WTC11 (cell line): ENCODE data around the gene SYN1. TPM values are rescaled to one million over a fixed set of nuclear protein-coding genes. Genes with fewer than 3 reads are reported as not detected.

ENCODE experiments used
- ATAC-seq: fragments of 200-7000 bp; cut with Tn5 transposase; 2 replicates; pipeline ENCODE4 v1.10.0; 2021; ENCODE audit warnings: mild to moderate bottlenecking, moderate library complexity
- CTCF ChIA-PET: fragments of 300-600 bp; sonication (Branson Sonifier 250); formaldehyde crosslinking; loops from one replicate; lab custom pipeline; 2021; ENCODE audit warnings: antibody characterized with exemption; lab: Charles Lee
- POLR2A ChIA-PET: fragments of 350-600 bp; sonication (Branson Sonifier 250); formaldehyde crosslinking; loops from one replicate; lab custom pipeline; 2021; ENCODE audit warnings: antibody characterized with exemption; lab: Charles Lee
- DNase-seq: peaks from one replicate; pipeline ENCODE4 v3.0.0; 2021; ENCODE audit warnings: low spot score
- H3K27ac Mint-ChIP-seq: 2 replicates; pipeline ENCODE4 v1.8.0; 2021; ENCODE audit warnings: mixed read lengths
- H3K27me3 Mint-ChIP-seq: 2 replicates; pipeline ENCODE4 v1.8.0; 2021; ENCODE audit warnings: low read depth, mild to moderate bottlenecking, moderate library complexity, mixed read lengths
- H3K36me3 Mint-ChIP-seq: 2 replicates; pipeline ENCODE4 v1.8.0; 2021; ENCODE audit warnings: mixed read lengths
- H3K4me1 Mint-ChIP-seq: 2 replicates; pipeline ENCODE4 v1.8.0; 2022; ENCODE audit warnings: mixed read lengths
- H3K4me3 Mint-ChIP-seq: 2 replicates; pipeline ENCODE4 v1.8.0; 2021; ENCODE audit warnings: mild to moderate bottlenecking, moderate library complexity, mixed read lengths
- H3K9me3 Mint-ChIP-seq: 2 replicates; pipeline ENCODE4 v1.8.0; 2021; ENCODE audit warnings: mixed read lengths
- CBFB ChIP-seq: sonication (generic); formaldehyde crosslinking; IDR thresholded peaks from 2 replicates; pipeline ENCODE4 v1.8.1; 2022; ENCODE audit warnings: mild to moderate bottlenecking, low read depth, missing genetic modification reagents
- CREM ChIP-seq: sonication (generic); formaldehyde crosslinking; IDR thresholded peaks from 2 replicates; pipeline ENCODE4 v1.8.1; 2022; ENCODE audit warnings: mild to moderate bottlenecking, missing genetic modification reagents, moderate library complexity
- E2F5 ChIP-seq: sonication (generic); formaldehyde crosslinking; IDR thresholded peaks from 2 replicates; pipeline ENCODE4 v1.8.1; 2022; ENCODE audit warnings: mild to moderate bottlenecking, moderate library complexity, missing genetic modification reagents
- FOXK1 ChIP-seq: sonication (generic); formaldehyde crosslinking; IDR thresholded peaks from 2 replicates; pipeline ENCODE4 v1.8.0; 2022; ENCODE audit warnings: mild to moderate bottlenecking, moderate library complexity, missing genetic modification reagents
- FOXP1 ChIP-seq: sonication (generic); formaldehyde crosslinking; IDR thresholded peaks from 2 replicates; pipeline ENCODE4 v1.8.0; 2022; ENCODE audit warnings: missing genetic modification reagents, mild to moderate bottlenecking, moderate library complexity, borderline replicate concordance
- FOXP4 ChIP-seq: sonication (generic); formaldehyde crosslinking; IDR thresholded peaks from 2 replicates; pipeline ENCODE4 v1.8.0; 2022; ENCODE audit warnings: mild to moderate bottlenecking, missing genetic modification reagents
- IRF2 ChIP-seq: sonication (generic); formaldehyde crosslinking; IDR thresholded peaks from 2 replicates; pipeline ENCODE4 v1.8.0; 2022; ENCODE audit warnings: low read depth, missing genetic modification reagents, borderline replicate concordance
- JAZF1 ChIP-seq: fragments of 250-450 bp; sonication (Bioruptor Pico); IDR thresholded peaks from 2 replicates; pipeline ENCODE4 v1.9.0; 2021; ENCODE audit warnings: moderate library complexity, mild to moderate bottlenecking, inconsistent platforms
- MYBL2 ChIP-seq: sonication (generic); formaldehyde crosslinking; IDR thresholded peaks from 2 replicates; pipeline ENCODE4 v1.8.1; 2023; ENCODE audit warnings: mild to moderate bottlenecking, moderate library complexity, missing genetic modification reagents
- PREB ChIP-seq: sonication (generic); formaldehyde crosslinking; IDR thresholded peaks from 2 replicates; pipeline ENCODE4 v1.8.1; 2022; ENCODE audit warnings: mild to moderate bottlenecking, missing genetic modification reagents, moderate library complexity, borderline replicate concordance
- TCF7 ChIP-seq: sonication (generic); formaldehyde crosslinking; IDR thresholded peaks from 2 replicates; pipeline ENCODE4 v1.8.0; 2022; ENCODE audit warnings: mild to moderate bottlenecking, low read depth, missing genetic modification reagents, moderate library complexity
- ZNF219 ChIP-seq: sonication (generic); formaldehyde crosslinking; IDR thresholded peaks from 2 replicates; pipeline ENCODE4 v1.8.0; 2023; ENCODE audit warnings: missing genetic modification reagents, mild to moderate bottlenecking, borderline replicate concordance
- total RNA-seq: library from RNA; stranded (reverse); gene quantifications from 3 replicates; pipeline ENCODE4 v1.2.3, GENCODE V29; 2021
- TF ChIP-seq, protein P1 (sequence below): sonication (generic); formaldehyde crosslinking; conservative IDR thresholded peaks from 2 replicates; pipeline ENCODE4 v1.8.1; 2022; ENCODE audit warnings: mild to moderate bottlenecking, missing genetic modification reagents
- TF ChIP-seq, protein P2 (sequence below): fragments of 200-600 bp; IDR thresholded peaks from 2 replicates; pipeline ENCODE4 v1.8.0; 2022; ENCODE audit warnings: antibody characterized with exemption
- TF ChIP-seq, protein P3 (sequence below): sonication (generic); formaldehyde crosslinking; IDR thresholded peaks from 2 replicates; pipeline ENCODE4 v1.8.0; 2023; ENCODE audit warnings: mild to moderate bottlenecking, missing genetic modification reagents
- TF ChIP-seq, protein P4 (sequence below): sonication (generic); formaldehyde crosslinking; IDR thresholded peaks from 2 replicates; pipeline ENCODE4 v1.8.1; 2022; ENCODE audit warnings: missing genetic modification reagents, borderline replicate concordance
- TF ChIP-seq, protein P5 (sequence below): sonication (generic); formaldehyde crosslinking; IDR thresholded peaks from 2 replicates; pipeline ENCODE4 v1.8.0; 2022; ENCODE audit warnings: missing genetic modification reagents

Gene SYN1
- total RNA-seq, 1 experiment from 2014 or later = 7.1 TPM

DNA sequence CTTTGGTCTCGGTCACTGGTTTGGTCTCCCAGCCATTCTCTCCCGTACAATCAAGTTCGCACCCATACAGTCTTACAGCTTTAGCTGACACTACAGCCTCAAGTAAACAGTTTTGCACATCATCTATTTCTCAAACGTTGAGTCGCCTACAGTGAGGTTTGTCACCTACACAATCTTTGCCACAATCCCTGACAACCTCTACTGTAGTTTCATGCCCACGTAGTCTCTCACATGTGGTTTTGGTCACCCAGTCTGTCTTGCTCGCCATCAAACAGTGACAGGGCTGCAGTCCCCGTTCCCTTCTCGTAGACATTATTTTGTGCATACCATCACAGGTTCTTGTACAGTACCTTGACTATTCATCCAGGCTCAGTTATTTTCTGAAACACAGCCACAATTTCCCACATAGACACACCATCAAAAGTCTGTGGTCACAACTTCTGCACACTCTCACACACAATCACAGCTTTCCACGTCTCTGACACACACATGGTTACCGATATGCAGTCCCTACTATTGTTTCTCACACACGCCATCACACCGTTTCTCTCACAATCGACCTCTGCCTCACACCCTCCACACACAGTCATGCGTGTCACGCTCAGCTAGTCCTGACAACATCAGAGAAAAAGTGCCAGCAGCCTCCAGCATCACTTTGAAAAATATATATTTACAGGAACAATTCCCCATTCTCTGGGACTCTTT is 15.4 kb upstream of the SYN1 start:
- Mint-ChIP-seq H3K36me3 (peaks cover 25% of the 10 kb centered on the region), H3K4me3 (no peak overlapping the region), H3K27ac (no peak overlapping the region), H3K27me3 (no peaks in the 10 kb centered on the region; the same call in 1 of the 2 replicates), H3K4me1 (peaks cover 5% of the 10 kb centered on the region), H3K9me3 (peaks cover 6% of the 10 kb centered on the region)
- ChIA-PET CTCF (no interaction called here), POLR2A (no interaction called here)
- no peak for ATAC-seq
- no peak for DNase-seq
- TF ChIP-seq, protein P1, sequence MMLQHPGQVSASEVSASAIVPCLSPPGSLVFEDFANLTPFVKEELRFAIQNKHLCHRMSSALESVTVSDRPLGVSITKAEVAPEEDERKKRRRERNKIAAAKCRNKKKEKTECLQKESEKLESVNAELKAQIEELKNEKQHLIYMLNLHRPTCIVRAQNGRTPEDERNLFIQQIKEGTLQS (CRISPR knock-in tag) = no peak
- TF ChIP-seq ZNF219 = no peak
- no peak for TF ChIP-seq MYBL2
- no peak for TF ChIP-seq PREB (CRISPR knock-in tag)

- no peak overlapping the region for H3K27ac Mint-ChIP-seq
- ChIA-PET POLR2A (no interaction called here), CTCF (no interaction called here)
- H3K4me3 Mint-ChIP-seq = no peak overlapping the region
- H3K9me3 Mint-ChIP-seq = no peaks in the 10 kb centered on the region
- H3K36me3 Mint-ChIP-seq = peaks cover 15% of the 10 kb centered on the region
- no peak for DNase-seq
- peaks cover 11% of the 10 kb centered on the region for H3K4me1 Mint-ChIP-seq
- no peak for ATAC-seq
- no peaks in the 10 kb centered on the region; the same call in 1 of the 2 replicates for H3K27me3 Mint-ChIP-seq
- TF ChIP-seq, protein P2, sequence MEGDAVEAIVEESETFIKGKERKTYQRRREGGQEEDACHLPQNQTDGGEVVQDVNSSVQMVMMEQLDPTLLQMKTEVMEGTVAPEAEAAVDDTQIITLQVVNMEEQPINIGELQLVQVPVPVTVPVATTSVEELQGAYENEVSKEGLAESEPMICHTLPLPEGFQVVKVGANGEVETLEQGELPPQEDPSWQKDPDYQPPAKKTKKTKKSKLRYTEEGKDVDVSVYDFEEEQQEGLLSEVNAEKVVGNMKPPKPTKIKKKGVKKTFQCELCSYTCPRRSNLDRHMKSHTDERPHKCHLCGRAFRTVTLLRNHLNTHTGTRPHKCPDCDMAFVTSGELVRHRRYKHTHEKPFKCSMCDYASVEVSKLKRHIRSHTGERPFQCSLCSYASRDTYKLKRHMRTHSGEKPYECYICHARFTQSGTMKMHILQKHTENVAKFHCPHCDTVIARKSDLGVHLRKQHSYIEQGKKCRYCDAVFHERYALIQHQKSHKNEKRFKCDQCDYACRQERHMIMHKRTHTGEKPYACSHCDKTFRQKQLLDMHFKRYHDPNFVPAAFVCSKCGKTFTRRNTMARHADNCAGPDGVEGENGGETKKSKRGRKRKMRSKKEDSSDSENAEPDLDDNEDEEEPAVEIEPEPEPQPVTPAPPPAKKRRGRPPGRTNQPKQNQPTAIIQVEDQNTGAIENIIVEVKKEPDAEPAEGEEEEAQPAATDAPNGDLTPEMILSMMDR = no peak
- TF ChIP-seq TCF7 (CRISPR knock-in tag) (no peak), ZNF219 (no peak), E2F5 (CRISPR knock-in tag) (no peak), JAZF1 (no peak), CBFB (CRISPR knock-in tag) (no peak), FOXP1 (CRISPR knock-in tag) (no peak), CREM (CRISPR knock-in tag) (no peak), MYBL2 (no peak), IRF2 (CRISPR knock-in tag) (no peak), FOXP4 (CRISPR knock-in tag) (no peak), FOXK1 (CRISPR knock-in tag) (no peak)
- TF ChIP-seq, protein P3, sequence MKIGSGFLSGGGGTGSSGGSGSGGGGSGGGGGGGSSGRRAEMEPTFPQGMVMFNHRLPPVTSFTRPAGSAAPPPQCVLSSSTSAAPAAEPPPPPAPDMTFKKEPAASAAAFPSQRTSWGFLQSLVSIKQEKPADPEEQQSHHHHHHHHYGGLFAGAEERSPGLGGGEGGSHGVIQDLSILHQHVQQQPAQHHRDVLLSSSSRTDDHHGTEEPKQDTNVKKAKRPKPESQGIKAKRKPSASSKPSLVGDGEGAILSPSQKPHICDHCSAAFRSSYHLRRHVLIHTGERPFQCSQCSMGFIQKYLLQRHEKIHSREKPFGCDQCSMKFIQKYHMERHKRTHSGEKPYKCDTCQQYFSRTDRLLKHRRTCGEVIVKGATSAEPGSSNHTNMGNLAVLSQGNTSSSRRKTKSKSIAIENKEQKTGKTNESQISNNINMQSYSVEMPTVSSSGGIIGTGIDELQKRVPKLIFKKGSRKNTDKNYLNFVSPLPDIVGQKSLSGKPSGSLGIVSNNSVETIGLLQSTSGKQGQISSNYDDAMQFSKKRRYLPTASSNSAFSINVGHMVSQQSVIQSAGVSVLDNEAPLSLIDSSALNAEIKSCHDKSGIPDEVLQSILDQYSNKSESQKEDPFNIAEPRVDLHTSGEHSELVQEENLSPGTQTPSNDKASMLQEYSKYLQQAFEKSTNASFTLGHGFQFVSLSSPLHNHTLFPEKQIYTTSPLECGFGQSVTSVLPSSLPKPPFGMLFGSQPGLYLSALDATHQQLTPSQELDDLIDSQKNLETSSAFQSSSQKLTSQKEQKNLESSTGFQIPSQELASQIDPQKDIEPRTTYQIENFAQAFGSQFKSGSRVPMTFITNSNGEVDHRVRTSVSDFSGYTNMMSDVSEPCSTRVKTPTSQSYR (CRISPR knock-in tag) = no peak
- TF ChIP-seq, protein P4, sequence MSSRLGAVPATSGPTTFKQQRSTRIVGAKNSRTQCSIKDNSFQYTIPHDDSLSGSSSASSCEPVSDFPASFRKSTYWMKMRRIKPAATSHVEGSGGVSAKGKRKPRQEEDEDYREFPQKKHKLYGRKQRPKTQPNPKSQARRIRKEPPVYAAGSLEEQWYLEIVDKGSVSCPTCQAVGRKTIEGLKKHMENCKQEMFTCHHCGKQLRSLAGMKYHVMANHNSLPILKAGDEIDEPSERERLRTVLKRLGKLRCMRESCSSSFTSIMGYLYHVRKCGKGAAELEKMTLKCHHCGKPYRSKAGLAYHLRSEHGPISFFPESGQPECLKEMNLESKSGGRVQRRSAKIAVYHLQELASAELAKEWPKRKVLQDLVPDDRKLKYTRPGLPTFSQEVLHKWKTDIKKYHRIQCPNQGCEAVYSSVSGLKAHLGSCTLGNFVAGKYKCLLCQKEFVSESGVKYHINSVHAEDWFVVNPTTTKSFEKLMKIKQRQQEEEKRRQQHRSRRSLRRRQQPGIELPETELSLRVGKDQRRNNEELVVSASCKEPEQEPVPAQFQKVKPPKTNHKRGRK (CRISPR knock-in tag) = no peak
- TF ChIP-seq, protein P5, sequence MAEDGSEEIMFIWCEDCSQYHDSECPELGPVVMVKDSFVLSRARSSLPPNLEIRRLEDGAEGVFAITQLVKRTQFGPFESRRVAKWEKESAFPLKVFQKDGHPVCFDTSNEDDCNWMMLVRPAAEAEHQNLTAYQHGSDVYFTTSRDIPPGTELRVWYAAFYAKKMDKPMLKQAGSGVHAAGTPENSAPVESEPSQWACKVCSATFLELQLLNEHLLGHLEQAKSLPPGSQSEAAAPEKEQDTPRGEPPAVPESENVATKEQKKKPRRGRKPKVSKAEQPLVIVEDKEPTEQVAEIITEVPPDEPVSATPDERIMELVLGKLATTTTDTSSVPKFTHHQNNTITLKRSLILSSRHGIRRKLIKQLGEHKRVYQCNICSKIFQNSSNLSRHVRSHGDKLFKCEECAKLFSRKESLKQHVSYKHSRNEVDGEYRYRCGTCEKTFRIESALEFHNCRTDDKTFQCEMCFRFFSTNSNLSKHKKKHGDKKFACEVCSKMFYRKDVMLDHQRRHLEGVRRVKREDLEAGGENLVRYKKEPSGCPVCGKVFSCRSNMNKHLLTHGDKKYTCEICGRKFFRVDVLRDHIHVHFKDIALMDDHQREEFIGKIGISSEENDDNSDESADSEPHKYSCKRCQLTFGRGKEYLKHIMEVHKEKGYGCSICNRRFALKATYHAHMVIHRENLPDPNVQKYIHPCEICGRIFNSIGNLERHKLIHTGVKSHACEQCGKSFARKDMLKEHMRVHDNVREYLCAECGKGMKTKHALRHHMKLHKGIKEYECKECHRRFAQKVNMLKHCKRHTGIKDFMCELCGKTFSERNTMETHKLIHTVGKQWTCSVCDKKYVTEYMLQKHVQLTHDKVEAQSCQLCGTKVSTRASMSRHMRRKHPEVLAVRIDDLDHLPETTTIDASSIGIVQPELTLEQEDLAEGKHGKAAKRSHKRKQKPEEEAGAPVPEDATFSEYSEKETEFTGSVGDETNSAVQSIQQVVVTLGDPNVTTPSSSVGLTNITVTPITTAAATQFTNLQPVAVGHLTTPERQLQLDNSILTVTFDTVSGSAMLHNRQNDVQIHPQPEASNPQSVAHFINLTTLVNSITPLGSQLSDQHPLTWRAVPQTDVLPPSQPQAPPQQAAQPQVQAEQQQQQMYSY = no peak
These were observed 14.3 kb upstream of the SYN1 start for GRCh38 chrX:47633689-47634590.
